Stimulated activated CD8-positive, alpha-beta memory T cell treated with anti-CD3 and anti-CD28 coated beads, Interleukin-4, amount 100 ng/mL, for 24 hours (primary cell): ENCODE data around the gene KLHL29.
A peak's percentile ranks its signal among the peaks of the same experiment; 100 is the strongest.

Experiments used
- DNase-seq: peaks from one replicate; pipeline ENCODE4 v3.0.0-alpha.2; 2020; ENCODE audit warnings: low read depth

The KLHL29 gene

GRCh38 chr2:23633966-23634365, 249.0 kb downstream of the KLHL29 start:
- DNase-seq: no peak

GRCh38 chr2:23635442-23636340, 250.7 kb downstream of the KLHL29 start:
- no peak for DNase-seq

GRCh38 chr2:23636426-23636825, 251.4 kb downstream of the KLHL29 start:
- no peak for DNase-seq

- no peak for DNase-seq
Observed at GRCh38 chr2:23637011-23637778, 252.2 kb downstream of the KLHL29 start.

- DNase-seq: no peak
Observed at GRCh38 chr2:23639406-23639982, 254.5 kb downstream of the KLHL29 start.

- DNase-seq: no peak
Observed at GRCh38 chr2:23640711-23641110, 255.7 kb downstream of the KLHL29 start.

- no peak for DNase-seq
Observed at GRCh38 chr2:23642516-23642915, 257.5 kb downstream of the KLHL29 start.

GRCh38 chr2:23645230-23645808, 260.3 kb downstream of the KLHL29 start:
- no peak for DNase-seq

GRCh38 chr2:23647563-23647962, 262.6 kb downstream of the KLHL29 start:
- no peak for DNase-seq

- no peak for DNase-seq
Observed at GRCh38 chr2:23649303-23649702, 264.3 kb downstream of the KLHL29 start.

- DNase-seq: no peak
Observed at GRCh38 chr2:23649819-23650218, 264.8 kb downstream of the KLHL29 start.

- no peak for DNase-seq
Observed at GRCh38 chr2:23651187-23652080, 266.5 kb downstream of the KLHL29 start.

GRCh38 chr2:23653326-23653725, 268.3 kb downstream of the KLHL29 start:
- no peak for DNase-seq

GRCh38 chr2:23654756-23655155, 269.8 kb downstream of the KLHL29 start:
- no peak for DNase-seq

GRCh38 chr2:23655934-23656596, 271.1 kb downstream of the KLHL29 start:
- no peak for DNase-seq

- no peak for DNase-seq
Observed at GRCh38 chr2:23656597-23656973, 271.6 kb downstream of the KLHL29 start.

- no peak for DNase-seq
Observed at GRCh38 chr2:23657371-23657770, 272.4 kb downstream of the KLHL29 start.

- DNase-seq: no peak
Observed at GRCh38 chr2:23657934-23658333, 273.0 kb downstream of the KLHL29 start.

GRCh38 chr2:23658466-23658942, 273.5 kb downstream of the KLHL29 start:
- DNase-seq: peak; percentile 15

GRCh38 chr2:23659328-23659727, 274.3 kb downstream of the KLHL29 start:
- DNase-seq: no peak

GRCh38 chr2:23659773-23660172, 274.8 kb downstream of the KLHL29 start:
- DNase-seq: no peak
